Raji (cell line): ENCODE results near the gene XCL2.
"Not testable (repeated sequence)": the region's sequence is repeated elsewhere in the genome, so short reads cannot be mapped to it uniquely, and the experiment has no call there.

Experiments used
- POLR2A ChIP-seq: IDR thresholded peaks from 2 replicates; pipeline ENCODE4 v1.6.1; 2011; ENCODE audit warnings: low read depth, low read length, control low read depth; ENCODE audit not compliant: insufficient read depth

The XCL2 gene

GRCh38 chr1:168543840-168544498, at the start of gene XCL2:
Gene XCL2, minus strand, starts transcription at chr1:168543997. Its CDS starts 33 bp downstream, at chr1:168543964.
- TF ChIP-seq POLR2A = not testable (repeated sequence)

GRCh38 chr1:168591641-168592250, 47.9 kb upstream of the XCL2 start:
- no peak for TF ChIP-seq POLR2A

- TF ChIP-seq POLR2A = no peak
These were observed 47.3 kb upstream of the XCL2 start for GRCh38 chr1:168591066-168591465.

- TF ChIP-seq POLR2A = no peak
These were observed 45.4 kb upstream of the XCL2 start for GRCh38 chr1:168589167-168589566.

GRCh38 chr1:168585937-168586336, 42.1 kb upstream of the XCL2 start:
- TF ChIP-seq POLR2A = no peak

- no peak for TF ChIP-seq POLR2A
These were observed 41.4 kb upstream of the XCL2 start for GRCh38 chr1:168585191-168585590.

GRCh38 chr1:168583571-168583970, 39.8 kb upstream of the XCL2 start:
- TF ChIP-seq POLR2A = no peak

- TF ChIP-seq POLR2A = no peak
These were observed 39.0 kb upstream of the XCL2 start for GRCh38 chr1:168582688-168583336.

- TF ChIP-seq POLR2A = no peak
These were observed 38.2 kb upstream of the XCL2 start for GRCh38 chr1:168581817-168582572.

GRCh38 chr1:168576245-168576688, 32.5 kb upstream of the XCL2 start, which contains the start of gene XCL1:
Gene XCL1, plus strand, starts transcription at chr1:168576605. Its CDS starts 33 bp downstream, at chr1:168576638.
- not testable (repeated sequence) for TF ChIP-seq POLR2A

GRCh38 chr1:168572633-168573032, 28.8 kb upstream of the XCL2 start:
- no peak for TF ChIP-seq POLR2A

GRCh38 chr1:168570652-168571051, 26.9 kb upstream of the XCL2 start:
- TF ChIP-seq POLR2A = no peak

GRCh38 chr1:168568346-168568745, 24.5 kb upstream of the XCL2 start:
- TF ChIP-seq POLR2A = no peak

GRCh38 chr1:168567568-168567967, 23.8 kb upstream of the XCL2 start:
- no peak for TF ChIP-seq POLR2A

GRCh38 chr1:168567007-168567406, 23.2 kb upstream of the XCL2 start:
- TF ChIP-seq POLR2A = no peak

- no peak for TF ChIP-seq POLR2A
These were observed 22.0 kb upstream of the XCL2 start for GRCh38 chr1:168565825-168566224.

- TF ChIP-seq POLR2A = no peak
These were observed 18.2 kb upstream of the XCL2 start for GRCh38 chr1:168561989-168562388.
